GM21717 (cell line): ENCODE data around the gene PRR36.
"Not testable (repeated sequence)": the region's sequence is repeated elsewhere in the genome, so short reads cannot be mapped to it uniquely, and the experiment has no call there.

ENCODE experiments used
- ATAC-seq: cut with Tn5 transposase; IDR thresholded peaks from one replicate; pipeline ENCODE4 v1.9.1; 2021; ENCODE audit warnings: mild to moderate bottlenecking, moderate library complexity; ENCODE audit not compliant: unreplicated experiment

Gene PRR36

DNA sequence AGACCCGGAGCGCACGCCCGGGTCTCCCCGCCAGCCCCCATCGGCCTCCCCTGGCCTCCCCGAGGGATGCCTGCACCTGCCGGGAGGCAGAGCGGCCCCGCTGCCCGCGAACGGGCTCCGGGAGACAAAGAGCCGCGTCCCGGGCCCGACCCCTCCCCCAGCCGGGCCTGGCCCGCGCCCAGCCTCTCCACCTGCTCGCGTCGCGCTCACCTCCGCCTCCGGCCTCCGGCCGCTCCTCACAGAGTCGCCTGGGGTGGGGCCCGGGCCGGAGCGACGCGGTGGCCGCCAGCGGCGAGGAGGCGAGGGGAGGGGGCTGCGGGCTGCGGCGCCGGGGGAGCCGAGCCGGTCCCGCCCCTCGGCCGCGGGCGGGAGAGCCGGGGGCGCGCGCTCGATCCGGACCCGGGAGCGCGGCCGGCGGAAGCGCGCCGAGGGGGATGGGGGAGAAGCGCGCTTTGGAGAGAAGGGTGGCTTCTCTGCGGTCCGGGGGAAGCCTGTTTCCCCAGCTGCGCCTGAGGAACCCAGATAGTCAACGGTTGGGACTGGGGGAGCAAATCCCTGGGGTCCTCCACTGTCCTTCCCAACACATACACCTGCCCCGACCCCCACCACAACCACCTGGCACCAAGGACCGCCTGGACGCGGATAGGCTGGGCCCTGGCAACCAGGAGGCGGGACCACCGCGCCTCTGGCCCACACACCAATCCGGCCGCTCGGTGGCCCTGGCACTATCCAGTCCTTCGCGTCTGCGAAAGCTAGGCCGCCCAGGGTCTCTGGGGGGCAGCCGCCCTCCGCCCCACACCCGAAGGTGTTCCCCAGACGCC, at the start of gene PRR36:
Gene PRR36, minus strand, starts transcription at position 315 of the 821 bp plus-strand sequence. CDS start 701 bp downstream, outside the sequence.
- no peak for ATAC-seq

- ATAC-seq = no peak
Observed at GRCh38 chr19:7923295-7924191, 49.4 kb upstream of the PRR36 start.

DNA sequence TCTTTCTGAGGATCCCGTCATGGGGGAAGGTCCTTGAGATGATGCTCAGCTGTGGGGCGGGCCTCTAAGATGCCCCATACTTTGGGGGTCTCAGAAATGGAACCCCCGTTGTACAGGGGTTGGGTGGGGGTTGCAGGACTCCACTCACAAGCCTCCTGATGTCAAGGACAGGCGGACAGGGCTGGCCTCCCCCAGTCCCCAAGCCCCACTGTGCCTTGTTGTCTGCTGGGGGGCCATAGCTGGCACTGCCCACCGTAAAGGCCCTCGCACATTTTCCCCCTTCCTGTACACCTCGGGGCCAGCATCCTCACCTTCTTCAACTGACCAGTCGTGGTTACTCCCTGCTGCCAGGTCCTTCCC, 48.6 kb upstream of the PRR36 start:
- ATAC-seq = no peak

- no peak for ATAC-seq
Observed at GRCh38 chr19:7921967-7922835, 48.0 kb upstream of the PRR36 start.

DNA sequence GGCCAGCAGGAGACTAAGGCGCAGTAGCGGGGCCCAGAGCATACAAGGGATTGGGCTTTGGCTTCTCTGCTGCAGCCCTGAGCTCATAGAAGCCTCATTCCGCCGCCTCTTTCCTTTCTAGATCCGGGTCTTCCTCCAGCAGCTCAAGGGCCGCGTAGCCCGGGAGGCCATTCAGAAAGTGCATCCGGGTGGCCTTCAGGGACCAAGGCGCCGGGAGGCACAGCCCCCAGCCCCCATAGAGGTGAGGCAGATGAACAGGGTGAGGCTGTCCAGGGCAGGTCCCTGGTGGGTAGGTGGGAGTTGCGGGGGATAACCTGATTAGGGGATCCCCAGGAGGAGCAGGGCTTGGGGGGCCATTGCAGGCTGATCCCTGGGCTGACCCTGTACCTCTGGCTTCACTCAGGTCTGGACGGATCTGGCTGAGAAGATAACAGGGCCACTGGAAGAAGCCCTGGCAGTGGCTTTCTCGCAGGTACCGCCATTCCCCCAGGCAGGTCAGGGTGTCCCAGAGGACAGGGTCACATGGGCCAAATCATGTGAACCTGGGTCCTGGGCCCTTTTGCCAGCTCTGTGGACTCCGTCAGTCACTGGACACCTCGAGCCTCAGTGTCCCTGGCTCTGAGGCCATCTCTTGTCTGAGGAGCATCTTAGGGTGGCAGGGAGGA, 47.2 kb upstream of the PRR36 start:
- ATAC-seq = no peak

DNA sequence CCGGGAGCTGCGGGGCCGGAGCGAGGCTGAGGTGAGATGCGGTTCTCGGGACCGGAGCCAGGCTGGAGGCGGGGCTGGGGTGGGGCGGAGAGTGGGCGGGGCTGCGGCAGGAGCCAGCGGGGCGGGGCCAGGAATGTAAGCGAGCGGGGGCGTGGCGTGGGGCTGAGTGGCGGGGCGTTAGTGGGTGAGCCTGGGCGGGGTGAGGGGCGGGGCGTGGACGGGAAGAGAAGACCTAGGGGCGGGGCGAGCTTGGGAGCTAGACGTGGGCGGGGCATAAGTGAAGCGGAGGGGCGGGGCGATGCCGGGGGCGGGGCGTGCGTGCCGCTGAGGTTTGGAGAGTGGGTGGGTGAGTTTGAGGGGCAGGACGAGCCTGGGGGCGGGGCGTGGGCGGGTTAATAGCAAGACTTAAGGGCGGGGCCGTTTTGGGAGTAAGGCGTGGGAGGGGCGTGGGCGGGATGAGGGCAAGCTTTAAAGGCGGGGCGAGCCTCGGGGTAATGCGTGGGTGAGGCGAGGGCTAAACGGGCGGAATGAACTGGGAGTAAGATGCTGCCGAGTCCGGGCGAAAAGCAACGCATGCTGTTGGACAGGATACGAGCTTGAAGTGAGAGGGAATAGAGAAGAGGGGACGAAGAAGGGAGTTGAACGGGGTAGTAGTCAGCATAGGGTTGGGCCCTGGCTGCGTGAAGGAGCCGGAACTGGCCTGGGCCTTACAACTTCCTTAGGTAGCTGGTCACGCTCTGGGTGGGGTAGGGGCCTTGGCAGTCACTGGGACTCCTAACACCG, 46.5 kb upstream of the PRR36 start:
- peak; percentile 20 for ATAC-seq

DNA sequence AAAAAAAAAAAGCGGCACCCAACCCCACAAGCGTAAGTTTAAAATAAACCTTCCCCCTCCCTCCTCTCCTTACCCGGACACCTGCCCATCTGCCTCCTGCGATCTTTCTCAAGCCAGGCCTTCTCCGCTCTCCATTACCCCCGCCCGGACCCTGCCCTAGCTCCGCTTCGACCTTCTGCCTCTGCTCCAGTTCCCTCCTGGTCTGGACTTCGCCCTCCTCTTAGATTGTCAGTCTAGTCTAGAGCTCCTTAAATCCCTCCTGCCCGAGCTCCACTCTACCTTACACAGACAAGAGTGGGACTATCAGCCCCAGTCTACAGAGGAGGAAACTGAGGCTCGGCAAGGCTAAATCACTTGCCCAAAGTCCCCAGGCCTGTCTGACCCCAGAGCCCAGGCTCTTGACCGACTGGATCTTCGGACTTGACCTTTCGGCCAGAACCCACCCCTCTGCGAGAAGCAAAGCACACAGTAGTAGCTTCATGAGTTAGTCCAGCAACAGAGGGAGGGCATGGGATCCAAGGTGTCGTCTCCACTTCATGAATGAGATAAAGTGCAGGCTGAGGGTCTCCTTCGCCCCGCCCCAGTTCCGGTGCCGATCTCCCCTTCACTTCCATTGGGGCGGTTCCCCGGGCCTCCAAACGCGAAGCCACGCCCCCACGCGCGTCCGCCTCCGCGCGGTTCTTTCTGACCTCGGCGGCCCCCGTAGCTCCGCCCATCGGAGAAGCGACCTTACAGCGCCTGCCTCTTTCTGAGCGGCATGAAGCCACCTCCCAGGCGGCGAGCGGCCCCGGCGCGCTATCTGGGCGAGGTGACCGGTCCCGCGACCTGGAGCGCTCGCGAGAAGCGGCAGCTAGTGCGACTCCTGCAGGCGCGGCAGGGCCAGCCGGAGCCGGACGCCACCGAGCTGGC, 45.7 kb upstream of the PRR36 start, which contains the start of gene SNAPC2:
Gene SNAPC2, plus strand, starts transcription at position 729 of the 909 bp plus-strand sequence. Its CDS starts 29 bp downstream, at position 758.
- ATAC-seq = peak; percentile 42

DNA sequence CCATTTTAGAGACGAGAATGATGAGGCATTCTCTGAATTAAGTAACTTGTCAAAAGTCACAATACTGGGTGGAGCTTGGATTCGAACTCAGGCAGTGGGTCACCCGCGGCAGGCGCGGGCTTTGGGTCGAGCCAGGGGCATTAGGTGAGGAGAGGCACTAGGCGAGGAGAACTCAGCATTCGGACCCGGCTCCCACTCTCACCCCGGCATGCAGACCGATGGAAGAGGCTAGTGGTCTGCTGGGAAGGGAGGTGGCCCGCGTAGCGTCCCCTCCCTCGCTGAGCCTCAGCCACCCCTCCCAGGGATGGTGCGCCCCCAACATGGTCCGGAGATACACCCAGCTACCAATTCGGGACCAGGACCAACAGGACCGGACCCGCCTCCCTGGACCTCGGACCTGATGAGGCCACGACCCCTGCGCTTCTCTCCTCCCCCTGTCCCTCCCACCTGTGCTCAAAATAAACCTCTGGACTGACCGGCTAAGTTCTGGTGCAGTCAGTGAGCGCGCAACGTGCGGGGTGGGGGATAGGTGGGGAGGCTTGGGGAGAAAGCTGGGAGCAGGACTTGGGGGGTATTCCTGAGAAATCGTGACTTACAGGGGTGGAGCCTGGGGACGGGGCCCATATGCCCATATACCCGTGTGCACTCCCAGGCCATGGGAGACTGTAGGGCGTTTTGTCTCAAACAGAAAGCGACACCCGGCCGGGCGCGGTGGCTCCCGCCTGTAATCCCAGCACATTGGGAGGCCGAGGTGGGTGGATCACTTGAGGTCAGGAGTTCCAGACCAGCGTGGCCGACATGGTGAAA, 44.6 kb upstream of the PRR36 start:
- no peak for ATAC-seq

DNA sequence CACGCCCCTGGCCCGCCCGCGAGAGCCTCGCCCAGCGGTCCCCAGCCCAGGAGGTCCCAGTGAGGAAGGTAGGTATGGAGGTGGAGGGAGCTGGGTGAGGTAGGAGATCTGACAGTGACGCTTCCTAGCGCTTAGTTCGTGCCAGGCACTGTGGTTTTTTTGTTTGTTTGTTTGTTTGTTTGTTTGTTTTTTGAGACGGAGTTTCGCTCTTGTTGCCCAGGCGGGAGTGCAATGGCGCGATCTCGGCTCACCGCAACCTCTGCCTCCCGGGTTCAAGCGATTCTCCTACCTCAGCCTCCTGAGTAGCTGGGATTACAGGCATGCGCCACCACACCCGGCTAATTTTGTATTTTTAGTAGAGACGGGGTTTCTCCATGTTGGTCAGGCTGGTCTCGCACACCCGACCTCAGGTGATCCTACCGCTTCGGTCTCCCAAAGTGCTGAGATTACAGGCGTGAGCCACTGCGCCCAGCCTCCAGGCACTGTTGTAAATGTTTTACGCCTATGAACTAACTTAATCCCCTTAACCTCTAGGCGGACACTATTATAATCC, 43.9 kb upstream of the PRR36 start:
- ATAC-seq = not testable (repeated sequence)

GRCh38 chr19:7917267-7918061, 43.3 kb upstream of the PRR36 start:
- ATAC-seq = no peak

- no peak for ATAC-seq
Observed at GRCh38 chr19:7916955-7917266, 42.7 kb upstream of the PRR36 start.

DNA sequence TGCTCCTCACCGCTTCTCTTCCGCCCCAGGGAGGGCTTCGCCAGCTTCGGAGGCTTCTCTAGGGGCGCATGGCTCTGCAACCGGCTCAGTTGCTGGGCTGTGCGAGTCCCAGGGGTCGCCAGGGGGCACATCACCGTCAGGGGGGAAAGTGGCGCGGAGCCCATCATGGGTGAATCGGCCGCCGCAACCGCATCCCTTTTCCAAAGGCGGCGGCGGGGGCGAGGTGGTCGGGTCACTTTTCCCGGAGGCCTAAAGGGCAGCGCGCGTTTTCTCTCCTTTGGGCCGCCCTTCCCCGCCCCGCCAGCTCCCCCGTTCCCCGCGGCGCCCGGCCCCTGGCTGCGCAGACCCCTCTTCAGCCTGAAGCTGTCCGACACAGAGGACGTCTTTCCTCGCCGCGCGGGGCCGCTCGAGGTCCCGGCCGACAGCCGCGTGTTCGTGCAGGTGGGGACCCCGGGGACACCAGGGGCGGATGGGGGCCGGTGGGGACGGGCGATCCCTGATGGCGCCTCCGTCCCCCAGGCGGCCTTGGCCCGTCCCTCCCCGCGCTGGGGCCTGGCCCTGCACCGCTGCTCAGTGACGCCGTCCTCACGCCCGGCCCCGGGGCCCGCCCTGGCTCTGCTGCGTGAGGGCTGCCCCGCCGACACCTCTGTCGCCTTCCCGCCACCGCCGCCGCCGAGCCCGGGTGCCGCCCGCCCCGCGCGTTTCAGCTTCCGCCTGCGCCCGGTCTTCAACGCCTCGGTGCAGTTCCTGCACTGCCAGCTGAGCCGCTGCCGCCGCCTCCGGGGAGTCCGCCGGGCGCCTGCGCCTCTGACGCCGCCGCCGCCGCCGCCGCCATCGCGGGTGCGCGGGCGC, 42.1 kb upstream of the PRR36 start:
- no peak for ATAC-seq

DNA sequence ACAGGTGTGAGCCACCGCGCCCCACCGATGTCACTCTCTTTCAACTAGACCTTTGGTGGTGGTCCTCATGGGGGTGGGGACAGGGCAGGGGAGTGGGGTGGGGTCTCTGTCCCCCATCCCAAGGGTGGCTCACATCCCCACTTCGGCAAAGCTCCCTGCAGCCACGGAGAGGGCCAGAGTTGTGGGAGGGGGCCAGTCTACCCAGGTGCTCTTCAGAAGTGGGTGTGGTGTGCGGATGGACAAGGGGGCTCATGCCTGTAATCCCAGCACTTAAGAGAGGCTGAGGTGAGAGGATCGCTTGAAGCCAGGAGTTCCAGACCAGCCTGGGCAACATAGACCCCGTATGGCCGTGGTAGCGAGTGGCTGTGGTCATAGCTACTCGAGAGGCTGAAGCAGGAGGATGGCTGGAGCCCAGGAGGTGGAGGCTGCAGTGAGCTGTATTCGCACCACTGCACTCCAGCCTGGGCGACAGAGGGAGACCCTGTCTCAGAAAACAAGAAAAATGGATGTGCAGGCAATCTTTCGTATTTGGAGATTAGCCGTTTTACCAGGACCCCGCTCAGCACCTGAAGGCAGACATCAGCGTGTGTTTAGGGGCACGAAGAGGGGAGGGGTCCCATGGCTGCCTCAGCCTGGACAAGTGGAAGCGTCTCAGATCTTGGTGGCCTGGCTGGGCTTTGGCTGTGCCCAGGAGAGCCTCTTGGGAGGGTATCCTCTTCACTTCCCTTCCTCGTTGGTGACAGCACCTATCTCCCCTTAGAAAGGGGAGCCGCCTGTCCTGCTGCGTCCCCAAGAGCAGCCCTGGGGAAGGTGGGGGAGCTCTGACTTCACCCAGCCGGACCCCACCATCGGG, 41.3 kb upstream of the PRR36 start:
- no peak for ATAC-seq

GRCh38 chr19:7914598-7915045, 40.4 kb upstream of the PRR36 start, which contains the start of gene TGFBR3L:
TSS of gene TGFBR3L (plus strand) at chr19:7914830.
- no peak for ATAC-seq

DNA sequence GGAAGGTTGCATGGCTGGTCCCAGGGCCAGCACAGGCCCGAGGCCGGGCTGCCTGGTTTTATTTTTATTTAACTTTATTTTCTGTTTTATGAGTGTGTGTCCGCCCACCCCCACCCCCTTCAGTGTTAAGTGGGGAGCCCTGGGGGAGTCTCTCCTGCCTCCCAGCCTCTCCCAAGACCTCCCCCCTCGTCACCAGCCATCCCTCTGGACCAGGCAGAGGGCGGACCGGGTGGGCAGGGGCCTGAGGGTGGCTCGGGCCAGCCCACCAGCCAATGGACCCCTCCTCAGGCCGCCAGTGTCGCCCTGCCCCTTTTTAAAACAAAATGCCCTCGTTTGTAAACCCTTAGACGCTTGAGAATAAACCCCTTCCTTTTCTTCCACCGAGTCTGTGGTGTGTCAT, 39.9 kb upstream of the PRR36 start:
- no peak for ATAC-seq
